ENCODE results near the gene LYZL4.

DNA sequence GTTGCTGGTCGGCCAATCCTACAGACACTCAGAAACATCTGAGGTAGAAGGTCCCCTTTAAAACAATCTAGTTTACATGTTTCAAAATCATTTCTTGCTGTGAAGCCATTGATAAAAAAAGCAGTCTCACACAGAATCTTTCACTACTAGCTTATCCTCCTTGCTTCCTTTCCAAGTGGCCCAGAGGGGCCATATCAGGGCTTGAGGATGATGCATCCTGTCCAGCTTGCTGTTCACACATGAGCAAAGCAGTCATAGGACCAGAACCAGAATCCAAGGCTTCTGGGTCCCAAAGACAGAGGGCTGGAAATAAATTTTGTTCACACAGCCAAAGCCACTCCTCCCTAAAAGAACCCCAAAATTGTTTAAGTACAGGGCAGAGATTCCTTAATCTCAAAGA lies 9.2 kb upstream of the LYZL4 start:
- TF ChIP-seq, protein P1, sequence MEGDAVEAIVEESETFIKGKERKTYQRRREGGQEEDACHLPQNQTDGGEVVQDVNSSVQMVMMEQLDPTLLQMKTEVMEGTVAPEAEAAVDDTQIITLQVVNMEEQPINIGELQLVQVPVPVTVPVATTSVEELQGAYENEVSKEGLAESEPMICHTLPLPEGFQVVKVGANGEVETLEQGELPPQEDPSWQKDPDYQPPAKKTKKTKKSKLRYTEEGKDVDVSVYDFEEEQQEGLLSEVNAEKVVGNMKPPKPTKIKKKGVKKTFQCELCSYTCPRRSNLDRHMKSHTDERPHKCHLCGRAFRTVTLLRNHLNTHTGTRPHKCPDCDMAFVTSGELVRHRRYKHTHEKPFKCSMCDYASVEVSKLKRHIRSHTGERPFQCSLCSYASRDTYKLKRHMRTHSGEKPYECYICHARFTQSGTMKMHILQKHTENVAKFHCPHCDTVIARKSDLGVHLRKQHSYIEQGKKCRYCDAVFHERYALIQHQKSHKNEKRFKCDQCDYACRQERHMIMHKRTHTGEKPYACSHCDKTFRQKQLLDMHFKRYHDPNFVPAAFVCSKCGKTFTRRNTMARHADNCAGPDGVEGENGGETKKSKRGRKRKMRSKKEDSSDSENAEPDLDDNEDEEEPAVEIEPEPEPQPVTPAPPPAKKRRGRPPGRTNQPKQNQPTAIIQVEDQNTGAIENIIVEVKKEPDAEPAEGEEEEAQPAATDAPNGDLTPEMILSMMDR (IDR thresholded peaks at IDR 0.05) = no peak
- TF ChIP-seq POLR2AphosphoS5 (IDR thresholded peaks at IDR 0.05; ENCODE audit: low read depth, low read length) = no peak
- no peak for TF ChIP-seq SIN3A (IDR thresholded peaks at IDR 0.05; ENCODE audit: borderline replicate concordance, insufficient read depth, low read depth, low read length)
- TF ChIP-seq, protein P2, sequence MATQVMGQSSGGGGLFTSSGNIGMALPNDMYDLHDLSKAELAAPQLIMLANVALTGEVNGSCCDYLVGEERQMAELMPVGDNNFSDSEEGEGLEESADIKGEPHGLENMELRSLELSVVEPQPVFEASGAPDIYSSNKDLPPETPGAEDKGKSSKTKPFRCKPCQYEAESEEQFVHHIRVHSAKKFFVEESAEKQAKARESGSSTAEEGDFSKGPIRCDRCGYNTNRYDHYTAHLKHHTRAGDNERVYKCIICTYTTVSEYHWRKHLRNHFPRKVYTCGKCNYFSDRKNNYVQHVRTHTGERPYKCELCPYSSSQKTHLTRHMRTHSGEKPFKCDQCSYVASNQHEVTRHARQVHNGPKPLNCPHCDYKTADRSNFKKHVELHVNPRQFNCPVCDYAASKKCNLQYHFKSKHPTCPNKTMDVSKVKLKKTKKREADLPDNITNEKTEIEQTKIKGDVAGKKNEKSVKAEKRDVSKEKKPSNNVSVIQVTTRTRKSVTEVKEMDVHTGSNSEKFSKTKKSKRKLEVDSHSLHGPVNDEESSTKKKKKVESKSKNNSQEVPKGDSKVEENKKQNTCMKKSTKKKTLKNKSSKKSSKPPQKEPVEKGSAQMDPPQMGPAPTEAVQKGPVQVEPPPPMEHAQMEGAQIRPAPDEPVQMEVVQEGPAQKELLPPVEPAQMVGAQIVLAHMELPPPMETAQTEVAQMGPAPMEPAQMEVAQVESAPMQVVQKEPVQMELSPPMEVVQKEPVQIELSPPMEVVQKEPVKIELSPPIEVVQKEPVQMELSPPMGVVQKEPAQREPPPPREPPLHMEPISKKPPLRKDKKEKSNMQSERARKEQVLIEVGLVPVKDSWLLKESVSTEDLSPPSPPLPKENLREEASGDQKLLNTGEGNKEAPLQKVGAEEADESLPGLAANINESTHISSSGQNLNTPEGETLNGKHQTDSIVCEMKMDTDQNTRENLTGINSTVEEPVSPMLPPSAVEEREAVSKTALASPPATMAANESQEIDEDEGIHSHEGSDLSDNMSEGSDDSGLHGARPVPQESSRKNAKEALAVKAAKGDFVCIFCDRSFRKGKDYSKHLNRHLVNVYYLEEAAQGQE (IDR thresholded peaks at IDR 0.05; ENCODE audit: insufficient read depth in 1 of 2, low read depth in 2 of 2, low read length in 1 of 2) = no peak
- no peak for TF ChIP-seq TCF7L2 (IDR thresholded peaks at IDR 0.05; ENCODE audit: low read depth, low read length)
